Effector CD4-positive, alpha-beta T cell (primary cell): ENCODE results near the gene AGAP1.
"Not testable (repeated sequence)": the region's sequence is repeated elsewhere in the genome, so short reads cannot be mapped to it uniquely, and the experiment has no call there.

Experiments used
- DNase-seq: peaks from one replicate; pipeline ENCODE4 v3.0.0-alpha.2; 2020

The AGAP1 gene

GRCh38 chr2:236056141-236056540, 562.3 kb downstream of the AGAP1 start:
- DNase-seq = no peak

DNA sequence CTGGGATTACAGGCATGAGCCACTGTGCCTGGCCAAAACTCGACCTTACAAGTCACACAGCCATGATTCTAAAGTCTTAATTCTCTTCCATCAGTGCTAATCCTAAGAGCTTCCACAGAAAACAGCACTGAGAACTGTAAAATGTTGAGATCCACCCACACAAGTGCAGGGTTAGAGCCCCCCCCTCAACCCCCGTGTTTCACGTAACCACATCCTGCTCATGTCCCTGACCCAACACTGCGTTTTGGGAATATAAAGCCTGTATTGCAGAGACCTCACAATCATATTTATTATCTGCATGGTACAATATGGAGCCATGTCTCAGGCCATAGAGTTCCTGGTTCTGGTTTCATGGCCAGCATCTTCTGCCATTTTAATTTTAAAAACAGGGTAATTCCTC, 563.5 kb downstream of the AGAP1 start:
- no peak for DNase-seq

- DNase-seq = no peak
These were observed 567.7 kb downstream of the AGAP1 start for GRCh38 chr2:236061497-236061896.

DNA sequence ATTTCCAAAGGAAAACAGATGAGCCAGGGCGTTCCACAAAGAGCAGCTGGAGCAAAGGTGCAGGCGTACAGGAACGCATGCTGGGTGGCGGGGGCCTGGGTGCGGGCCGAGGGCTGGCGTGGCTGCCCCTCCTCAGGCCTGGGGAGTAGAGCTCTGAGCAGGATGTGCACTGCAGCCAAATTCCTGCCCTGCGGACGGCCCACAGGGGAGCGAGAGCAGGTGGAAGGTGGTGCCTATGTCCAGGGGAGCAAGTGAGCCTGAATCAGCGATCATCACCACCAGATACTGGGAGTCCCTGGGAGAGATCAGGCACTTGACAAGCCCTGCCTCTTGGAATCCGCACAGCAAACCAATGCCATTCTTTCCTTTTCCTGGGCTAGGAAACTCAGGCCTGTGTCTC, 568.1 kb downstream of the AGAP1 start:
- DNase-seq = no peak

GRCh38 chr2:236062806-236063205, 569.0 kb downstream of the AGAP1 start:
- not testable (repeated sequence) for DNase-seq

DNA sequence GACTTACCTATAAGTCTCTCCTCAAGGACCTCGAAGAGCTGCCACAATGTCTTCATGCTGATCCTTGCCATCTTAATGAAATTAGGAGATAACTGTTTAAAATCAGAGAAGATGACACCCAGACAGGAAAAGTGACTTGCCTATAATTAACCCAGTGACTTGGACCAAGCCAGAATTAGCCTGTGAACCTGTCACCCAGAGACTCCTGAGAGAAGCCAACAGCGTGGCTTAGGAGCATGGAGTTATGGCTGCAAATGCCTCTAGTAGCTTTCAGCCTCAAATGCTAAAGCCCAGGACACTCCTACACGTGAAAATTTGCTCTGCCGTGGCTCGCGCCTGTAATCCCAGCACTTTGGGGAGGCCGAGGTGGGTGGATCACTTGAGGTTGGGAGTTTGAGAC, 570.2 kb downstream of the AGAP1 start:
- DNase-seq = no peak

DNA sequence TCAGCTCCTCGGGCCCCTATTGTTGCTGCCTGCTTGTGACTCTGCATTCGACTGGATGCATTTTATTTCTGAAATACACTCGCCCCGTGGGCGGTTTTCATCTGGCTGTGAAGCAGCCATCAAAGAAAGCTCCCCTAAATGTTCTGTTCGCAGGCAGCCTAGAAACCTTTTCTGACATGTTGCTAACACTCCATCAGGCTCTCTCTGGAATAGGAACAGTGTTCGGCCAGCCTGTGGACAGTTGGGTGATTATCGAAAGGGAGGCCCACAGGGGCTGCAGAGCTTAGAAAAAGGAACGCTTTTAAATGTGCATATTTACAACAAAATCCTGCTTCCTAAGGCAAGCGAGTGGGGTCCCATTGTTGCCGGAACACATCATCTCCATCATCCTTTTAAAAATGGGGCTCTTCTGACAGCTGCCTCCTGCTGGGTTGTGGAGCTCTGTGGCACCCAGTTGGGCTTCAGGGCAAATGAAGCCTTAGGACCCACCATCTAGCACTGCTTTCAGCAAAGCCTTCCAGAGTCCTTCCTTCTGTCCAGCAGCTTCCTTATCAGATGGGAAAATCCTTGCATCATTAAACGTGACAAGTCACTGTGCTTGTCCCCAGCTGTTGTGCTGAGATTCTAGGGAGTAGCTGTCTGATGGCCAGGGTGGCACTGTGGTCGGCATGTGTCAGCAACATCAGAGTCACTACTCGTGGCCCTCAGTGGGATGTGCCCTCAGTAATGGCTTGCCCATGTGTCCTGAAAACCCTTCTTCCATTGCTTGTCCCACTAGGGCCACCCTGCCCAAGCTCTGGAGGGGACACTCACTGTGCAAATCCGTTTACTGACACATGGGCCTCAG, 571.7 kb downstream of the AGAP1 start:
- no peak for DNase-seq

DNA sequence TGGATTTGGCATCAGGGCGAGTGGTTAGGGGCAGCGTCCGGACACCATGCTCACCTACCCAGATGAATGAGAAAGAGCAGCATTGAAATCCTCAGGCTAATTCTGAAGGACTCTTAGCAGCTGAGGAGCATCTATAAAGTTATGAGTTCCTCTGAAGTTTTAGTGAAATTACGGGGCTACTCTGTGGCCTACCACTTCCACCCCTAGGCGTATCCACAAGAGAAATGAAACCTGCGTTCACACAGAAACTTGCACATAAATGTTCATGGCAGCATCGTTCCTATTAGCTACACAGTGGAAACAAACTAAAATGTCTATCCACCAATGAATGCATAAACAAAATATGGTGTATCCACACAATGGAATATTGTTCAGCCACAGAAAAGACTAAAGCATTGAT, 576.4 kb downstream of the AGAP1 start:
- DNase-seq = no peak

DNA sequence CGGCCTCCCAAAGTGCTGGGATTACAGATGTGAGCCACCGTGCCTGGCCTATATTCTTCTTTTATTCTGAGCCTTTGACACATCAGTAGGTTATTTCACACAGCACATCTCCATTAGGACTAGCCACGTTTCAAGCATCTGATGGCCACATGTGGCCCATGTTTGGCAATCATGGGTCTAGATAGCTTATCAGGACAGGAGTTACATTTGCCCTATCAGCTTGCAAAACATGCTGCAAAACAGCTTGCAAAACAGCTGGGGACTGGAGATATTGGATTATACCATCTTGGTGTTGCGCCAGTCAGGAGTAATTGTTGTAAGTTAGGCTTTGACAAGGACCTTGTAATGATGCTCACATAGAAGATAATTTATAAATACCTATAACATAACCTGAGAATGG, 579.4 kb downstream of the AGAP1 start:
- DNase-seq = no peak

GRCh38 chr2:236073867-236074655, 580.2 kb downstream of the AGAP1 start:
- DNase-seq = no peak

- DNase-seq = no peak
These were observed 582.0 kb downstream of the AGAP1 start for GRCh38 chr2:236075802-236076201.

GRCh38 chr2:236078297-236079255, 584.7 kb downstream of the AGAP1 start:
- no peak for DNase-seq

DNA sequence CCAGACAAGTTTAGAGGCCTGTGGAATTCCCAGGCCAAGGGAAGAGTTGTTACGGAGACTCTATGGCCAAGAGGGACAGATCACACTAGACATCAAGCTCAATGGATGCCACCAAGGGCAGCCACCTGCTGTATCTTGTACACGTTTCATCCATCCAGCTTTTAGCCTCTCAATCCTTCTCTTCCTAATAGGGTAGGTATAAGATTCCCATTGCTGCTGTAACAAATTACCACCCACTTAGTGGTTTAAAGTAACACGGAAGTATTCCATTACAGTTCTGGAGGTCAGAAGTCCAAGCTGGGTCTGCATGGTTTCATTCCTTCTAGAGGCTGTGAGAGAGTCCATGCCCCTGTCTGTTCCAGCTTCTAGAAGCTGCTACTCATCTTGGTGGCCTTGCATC, 586.6 kb downstream of the AGAP1 start:
- DNase-seq = no peak

DNA sequence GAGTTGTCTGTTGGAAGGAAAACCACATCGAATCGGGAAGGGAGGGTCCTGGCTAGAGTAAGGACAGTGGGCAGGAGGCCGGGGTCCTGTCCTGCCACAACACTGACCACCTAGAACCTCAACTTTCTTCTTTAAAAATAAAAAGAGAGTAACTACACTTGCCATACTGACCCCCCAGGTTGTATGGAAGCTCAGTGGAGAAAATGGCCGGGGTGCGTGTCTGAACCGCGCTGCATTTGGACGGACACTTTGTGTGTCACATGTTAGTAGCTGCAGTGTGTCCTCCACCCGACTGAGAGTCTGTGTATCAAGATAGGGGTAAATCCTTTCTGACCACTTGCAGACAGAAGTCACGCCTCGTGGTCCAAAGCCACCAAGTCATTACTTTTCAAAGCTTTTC, 587.3 kb downstream of the AGAP1 start:
- no peak for DNase-seq

- no peak for DNase-seq
These were observed 588.2 kb downstream of the AGAP1 start for GRCh38 chr2:236082061-236082460.

DNA sequence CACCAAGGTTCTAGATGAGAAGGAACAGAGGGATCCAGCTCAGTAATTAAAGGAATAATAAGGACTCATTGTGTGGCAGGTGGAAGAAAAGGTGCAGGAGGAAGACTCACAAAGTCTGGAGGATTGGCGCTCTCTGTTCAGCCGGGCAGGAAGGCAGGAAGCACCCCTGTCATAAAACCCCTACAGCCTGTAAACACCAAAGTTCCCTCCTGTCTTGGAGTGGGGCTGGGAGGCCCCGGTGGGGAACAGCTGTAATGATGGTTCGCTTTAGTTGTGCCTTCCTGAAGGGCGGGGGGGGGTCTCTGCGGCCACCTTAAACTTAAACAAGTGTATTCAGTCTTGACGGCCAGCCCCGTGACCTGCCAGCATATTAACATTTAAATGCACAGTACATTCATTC, 590.1 kb downstream of the AGAP1 start:
- no peak for DNase-seq

DNA sequence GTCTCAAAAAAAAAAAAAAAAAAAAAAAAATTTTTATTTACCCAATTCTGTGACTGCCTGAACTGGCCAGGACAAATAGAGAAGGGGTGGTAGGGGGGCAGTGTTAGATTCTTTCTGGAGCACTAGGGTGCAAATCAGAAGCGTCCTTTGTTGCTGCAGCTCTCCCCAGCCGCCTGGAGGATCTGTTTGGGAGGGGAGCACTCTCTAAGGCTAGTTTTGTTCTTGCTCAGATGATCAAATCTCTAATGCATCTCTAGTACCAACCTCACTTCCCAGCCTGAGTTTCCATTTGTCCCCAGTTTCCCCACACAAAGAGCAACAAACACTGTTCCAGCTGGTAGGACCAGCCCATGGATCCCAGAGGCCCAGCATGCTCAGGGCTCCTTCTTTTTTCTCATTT, 591.4 kb downstream of the AGAP1 start:
- no peak for DNase-seq

DNA sequence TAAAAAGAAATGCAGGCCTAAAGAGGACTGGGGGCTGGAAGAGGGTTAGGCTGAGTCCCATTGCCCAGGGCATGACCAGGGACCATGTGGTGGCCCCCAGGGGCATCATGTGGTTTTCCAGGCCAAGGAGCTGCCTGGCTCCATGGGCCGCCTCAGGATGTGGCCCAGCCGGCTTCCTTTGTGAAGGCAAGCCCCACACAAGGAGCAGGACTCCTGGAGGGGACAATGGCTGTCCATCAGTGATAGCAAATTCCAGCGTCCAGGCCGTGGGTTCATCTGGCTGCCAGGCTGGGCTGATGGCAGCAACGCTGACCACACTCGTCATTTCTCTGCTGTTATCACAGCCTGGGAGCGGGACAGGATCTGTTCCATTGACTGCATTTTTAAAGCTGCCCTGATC, 591.8 kb downstream of the AGAP1 start:
- DNase-seq = no peak

- DNase-seq = no peak
These were observed 592.6 kb downstream of the AGAP1 start for GRCh38 chr2:236086403-236086970.

DNA sequence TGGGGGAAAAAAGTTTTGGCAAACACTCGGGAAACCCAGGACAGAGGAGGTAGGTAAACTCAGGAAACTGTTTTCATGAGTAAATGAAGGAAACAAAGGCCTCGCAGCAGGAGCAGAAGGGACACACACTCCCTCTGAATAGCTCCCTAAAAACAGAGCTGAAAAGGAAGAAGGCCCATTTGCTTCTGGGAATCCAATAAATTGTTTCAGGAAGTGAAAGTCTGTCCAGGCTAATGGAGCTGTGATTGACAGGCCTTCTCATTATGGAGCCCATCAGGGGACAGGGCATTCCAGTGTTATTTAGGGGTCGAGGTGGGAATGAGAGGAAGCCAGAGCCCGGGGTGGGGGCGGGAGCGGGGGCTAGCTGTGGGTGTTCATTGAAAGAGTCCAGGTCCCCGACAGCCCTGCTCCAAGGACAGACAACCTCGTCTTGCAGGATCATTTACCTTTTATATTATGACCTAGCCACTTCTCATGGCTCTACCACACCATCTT, 593.2 kb downstream of the AGAP1 start:
- no peak for DNase-seq

DNA sequence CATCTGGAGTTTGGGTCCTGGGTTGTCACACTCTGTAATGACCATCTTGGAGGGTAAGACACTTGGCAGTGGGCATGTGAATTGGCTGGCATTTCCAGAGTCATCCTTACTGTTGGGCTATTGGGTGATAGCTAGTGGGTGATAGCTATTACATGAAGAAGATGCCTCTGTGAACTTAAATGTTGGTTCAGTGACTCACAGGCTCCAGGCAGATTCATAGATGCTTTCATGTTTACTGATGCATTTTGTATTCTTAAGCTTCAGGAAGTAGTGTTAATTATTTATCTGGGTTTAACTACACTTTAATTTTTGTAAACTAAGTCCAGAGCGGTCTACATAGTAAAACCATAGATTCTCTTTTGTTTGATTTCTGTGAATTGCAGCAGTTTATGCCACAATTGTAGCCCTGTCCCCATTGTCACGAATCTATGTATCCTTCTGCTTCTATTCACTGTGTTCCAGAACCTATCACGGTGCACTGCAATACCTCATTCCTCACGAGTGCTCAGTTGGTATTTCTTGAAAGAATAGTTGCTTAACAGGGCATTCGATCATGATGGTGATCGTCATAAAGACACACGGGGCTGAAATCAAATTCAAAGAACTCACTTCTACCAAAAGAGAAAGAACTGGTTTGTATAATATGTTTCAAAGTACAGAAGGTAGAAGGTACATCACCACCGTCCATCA, 594.7 kb downstream of the AGAP1 start:
- DNase-seq = no peak
